GM18517 (cell line): ENCODE data around the gene RAB37.

Source experiments
- ATAC-seq: cut with Tn5 transposase; IDR thresholded peaks from one replicate; pipeline ENCODE4 v1.9.1; 2021; ENCODE audit warnings: mild to moderate bottlenecking, moderate library complexity; ENCODE audit not compliant: unreplicated experiment

The RAB37 gene

DNA sequence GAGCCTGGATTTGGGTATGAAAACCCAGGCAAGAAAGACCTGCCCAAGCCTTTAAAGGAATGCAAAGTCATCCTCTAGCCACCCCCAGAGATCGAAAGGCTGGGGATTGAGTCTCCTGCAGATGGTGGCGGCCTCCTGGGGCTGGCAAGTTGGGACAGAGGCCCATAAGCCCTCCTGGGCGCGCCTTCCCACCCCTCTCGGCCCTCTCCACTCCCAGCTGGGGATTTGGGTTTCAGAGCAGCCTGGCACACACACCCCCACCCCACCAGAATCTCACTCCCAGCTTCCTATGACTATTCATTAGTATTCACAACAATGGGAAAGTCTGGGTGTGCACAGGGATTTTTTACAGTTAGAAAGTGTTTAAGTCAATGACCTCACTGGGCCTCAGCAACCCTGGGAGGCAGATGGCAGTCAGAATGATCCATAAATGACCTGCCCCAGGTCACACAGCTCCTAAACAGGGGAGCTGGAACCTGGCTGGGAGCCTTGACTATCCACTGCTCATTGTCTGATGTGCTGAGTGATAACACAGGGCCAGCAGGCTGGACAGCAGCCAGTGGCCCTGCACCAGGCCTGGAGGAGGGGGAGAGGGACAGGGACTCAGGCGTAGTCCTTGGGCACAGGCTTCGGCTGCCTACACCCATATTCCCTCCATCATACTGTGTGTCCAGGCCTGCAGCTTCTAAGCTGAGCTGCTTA, 23.5 kb downstream of the RAB37 start:
- no peak for ATAC-seq

DNA sequence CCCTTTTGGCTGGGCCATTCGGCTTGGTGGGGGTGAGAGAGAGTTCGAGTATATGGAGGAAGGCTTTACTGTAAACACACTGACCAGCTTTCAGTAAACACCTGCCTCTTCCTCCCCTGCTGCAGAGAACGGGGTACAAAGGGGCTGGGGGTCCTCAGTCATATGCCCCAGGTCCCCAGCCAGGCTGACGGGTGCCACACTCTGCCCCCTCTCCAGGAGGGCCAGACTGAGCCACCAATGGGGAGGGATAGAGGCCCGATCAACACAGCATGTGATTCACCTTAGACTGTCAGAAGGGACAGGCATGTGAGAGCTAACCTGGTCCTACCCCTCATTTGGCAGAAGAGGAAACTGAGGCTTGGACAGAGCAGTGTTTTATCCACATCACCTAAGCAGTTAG, 24.4 kb downstream of the RAB37 start:
- no peak for ATAC-seq

DNA sequence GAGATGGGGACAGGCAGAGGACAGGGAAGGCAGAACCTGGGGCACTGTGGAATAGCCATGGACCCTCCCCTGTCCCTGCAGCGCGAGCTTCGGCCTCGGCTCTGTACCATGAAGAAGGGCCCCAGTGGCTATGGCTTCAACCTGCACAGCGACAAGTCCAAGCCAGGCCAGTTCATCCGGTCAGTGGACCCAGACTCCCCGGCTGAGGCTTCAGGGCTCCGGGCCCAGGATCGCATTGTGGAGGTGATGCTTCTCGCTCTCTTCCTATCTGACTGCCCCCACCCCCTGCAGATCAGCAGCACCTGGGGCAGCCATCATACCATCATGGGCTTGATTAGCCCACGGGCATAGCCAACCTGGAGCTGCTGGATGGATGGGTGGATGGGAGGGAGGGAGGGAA, 24.9 kb downstream of the RAB37 start:
- no peak for ATAC-seq

DNA sequence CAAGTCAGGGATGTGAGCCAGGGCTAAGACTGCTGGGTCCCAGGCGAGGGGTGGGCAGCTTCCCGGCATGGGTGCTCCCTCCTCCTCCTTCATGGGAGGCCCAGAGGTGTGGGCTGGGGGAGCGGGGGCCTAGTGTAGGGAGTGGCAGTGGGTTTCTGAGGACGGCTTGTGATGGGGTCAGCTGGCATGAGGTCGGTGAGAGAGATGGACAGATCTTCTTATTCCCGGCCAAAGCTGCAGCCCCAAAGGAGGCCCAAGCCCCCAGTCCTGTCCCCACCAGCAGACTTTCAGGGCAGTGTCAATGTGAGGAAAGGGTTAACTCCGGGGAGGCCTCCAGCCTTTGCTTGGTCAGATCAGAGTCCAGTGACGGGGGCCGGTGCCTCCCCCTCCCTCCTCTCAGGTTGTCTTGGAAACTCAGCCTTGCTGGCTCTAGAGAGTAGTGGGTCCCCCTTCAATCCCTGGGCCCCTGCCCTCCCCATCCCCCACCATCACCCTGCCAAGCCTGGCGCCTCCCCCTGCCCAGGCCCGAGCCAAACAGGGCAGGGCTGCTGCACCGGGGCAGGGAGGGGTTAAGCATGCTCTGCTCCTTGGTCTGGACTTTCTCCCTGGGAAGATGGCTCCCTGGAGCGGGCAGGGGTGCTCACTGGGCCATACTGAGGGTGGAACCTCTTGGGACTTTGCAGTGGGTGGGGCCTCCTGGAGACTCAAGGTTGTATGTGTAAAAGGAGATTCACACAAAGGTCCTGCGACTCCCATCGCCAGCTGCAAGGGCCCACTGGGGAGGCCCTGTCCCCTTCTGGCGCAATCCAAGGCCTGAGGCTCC, 26.7 kb downstream of the RAB37 start:
- ATAC-seq: no peak

DNA sequence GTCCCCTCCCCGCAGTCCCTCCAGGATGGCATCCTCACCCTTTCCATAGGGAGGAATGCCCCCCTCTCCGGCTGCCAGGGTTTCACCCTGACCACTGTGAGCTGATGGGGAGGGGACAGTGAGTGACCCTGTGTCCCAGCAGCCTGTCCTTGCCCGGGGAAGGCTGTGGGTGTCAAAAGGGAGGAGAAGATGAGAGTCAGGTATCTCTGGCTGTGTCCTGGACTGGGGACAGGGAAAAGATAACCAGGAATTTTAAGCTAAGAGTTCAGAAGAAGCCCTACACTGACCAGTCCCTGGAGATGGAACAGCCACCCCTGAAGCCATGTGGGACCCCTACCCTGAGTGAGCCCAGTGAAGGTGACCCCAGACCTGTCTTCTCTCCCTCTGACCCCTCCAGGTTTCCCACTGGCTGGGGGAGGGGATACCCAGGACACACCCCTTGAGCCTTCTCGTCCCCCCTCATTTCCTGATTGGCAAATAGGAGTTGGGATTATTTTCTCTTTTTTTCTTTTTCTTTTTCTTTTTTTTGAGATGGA, 27.8 kb downstream of the RAB37 start:
- ATAC-seq: no peak

DNA sequence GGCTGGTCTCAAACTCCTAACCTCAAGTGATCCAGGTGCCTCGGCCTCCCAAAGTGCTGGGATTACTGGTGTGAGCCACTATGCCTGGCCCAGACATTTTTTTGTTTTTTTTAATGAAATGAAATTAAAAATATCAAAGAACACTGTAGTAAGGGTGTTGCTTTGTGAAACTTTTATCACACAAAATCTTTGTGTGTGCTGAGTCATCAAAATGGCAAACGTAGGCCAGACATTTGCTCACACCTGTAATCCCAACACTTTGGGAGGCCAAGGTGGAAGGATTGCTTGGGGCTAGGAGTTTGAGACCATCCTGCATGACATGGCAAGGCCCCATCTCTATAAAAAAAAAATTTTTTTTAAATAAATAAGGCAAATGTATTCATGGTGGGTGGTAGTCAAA, 29.4 kb downstream of the RAB37 start:
- no peak for ATAC-seq

DNA sequence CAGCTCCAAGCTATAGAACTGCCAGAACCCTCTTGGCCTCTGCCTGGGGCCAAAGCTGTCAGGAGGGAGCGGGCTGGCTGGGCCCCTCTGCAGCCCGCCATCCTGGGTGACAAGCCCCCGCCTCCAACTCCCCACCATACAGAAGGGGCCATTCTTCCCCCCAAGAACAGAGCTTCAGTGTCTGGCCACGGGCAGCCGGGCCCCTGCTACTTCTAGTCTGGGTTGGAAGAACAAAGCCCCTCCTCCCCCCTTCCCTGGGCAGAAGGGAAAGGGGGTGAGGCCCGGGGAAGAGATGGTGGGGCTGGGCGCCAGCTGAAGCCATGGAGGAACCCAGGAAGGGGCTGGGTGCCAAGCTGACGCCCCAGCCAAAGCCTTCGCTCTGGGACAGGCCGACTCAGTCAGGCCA, 30.1 kb downstream of the RAB37 start:
- no peak for ATAC-seq

DNA sequence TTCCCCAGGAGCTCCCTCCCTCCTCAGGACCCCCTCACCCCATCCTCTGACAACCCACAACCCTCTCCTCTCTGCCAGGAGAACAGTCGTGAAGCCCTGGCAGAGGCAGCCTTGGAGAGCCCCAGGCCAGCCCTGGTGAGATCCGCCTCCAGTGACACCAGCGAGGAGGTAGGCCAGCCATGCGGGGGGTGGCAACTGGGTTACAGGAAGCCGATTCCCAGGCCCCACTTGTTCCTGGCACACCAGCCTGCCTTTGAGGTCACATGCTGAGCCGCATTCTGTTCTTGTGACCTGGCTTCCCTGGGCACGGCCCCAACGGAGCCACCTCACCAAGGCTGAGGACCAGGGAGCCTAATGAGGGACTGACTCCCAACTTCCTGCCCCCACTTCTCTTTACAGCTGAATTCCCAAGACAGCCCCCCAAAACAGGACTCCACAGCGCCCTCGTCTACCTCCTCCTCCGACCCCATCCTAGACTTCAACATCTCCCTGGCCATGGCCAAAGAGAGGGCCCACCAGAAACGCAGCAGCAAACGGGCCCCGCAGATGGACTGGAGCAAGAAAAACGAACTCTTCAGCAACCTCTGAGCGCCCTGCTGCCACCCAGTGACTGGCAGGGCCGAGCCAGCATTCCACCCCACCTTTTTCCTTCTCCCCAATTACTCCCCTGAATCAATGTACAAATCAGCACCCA, 31.2 kb downstream of the RAB37 start:
- no peak for ATAC-seq

DNA sequence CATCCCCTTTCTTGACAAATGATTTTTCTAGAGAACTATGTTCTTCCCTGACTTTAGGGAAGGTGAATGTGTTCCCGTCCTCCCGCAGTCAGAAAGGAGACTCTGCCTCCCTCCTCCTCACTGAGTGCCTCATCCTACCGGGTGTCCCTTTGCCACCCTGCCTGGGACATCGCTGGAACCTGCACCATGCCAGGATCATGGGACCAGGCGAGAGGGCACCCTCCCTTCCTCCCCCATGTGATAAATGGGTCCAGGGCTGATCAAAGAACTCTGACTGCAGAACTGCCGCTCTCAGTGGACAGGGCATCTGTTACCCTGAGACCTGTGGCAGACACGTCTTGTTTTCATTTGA, 31.7 kb downstream of the RAB37 start:
- no peak for ATAC-seq

DNA sequence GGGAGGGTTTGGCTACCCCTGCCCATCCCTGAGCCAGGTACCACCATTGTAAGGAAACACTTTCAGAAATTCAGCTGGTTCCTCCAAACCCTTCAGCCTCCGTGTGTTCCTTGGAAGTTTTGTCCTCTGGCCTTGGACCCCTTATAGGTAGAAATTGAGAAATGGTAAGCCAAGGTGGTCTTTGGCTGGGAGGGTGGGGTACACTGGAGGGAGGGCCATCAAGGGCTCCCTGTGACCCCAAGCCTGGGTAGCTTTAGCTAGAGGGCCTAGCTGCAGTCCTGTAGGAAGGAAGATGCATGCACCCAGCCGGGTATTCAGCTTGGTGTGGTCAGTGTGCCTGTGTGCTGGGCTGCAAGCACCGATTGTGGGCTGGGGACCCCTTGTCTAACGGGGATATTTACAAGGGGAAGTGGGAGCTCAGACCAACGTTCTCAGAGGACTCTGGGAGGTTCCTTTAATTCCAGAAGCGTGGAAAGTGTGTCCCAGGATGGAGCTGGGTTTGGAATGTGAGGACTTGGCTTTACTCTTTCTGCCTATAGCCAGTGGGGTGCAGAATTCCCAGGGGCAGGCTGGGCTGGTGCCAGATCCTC, 32.3 kb downstream of the RAB37 start:
- ATAC-seq: no peak

DNA sequence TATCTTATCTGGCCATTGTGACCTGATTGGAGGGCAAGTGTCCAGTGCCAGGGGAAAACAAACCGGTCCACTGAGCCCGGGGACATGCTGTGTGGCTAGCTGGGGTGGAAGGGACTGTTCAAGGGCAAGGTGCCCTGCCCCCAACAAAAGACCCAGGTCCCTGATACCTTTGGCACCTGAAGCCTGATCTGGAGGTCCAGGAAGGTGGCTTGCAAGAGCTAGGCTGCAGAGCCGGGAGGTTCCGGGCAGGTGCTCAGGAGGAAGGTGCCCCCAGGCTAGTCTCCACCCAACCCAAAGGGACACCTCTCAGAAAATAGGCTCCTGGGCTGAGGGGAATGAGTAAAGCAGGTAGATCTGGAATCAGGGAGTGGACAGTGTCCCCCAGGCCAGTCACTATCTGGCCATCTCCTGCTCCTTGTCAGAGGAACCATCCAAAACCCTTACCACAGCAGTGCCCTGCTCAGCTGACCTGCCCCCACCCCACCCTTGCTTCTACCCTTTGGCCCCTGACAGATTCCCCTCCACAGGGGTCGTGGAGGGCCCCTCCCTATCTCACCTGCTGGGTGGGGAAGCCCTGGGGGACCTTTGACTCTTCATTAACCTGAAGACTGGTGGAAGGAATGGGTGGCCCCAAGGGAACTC, 32.9 kb downstream of the RAB37 start:
- ATAC-seq: no peak

DNA sequence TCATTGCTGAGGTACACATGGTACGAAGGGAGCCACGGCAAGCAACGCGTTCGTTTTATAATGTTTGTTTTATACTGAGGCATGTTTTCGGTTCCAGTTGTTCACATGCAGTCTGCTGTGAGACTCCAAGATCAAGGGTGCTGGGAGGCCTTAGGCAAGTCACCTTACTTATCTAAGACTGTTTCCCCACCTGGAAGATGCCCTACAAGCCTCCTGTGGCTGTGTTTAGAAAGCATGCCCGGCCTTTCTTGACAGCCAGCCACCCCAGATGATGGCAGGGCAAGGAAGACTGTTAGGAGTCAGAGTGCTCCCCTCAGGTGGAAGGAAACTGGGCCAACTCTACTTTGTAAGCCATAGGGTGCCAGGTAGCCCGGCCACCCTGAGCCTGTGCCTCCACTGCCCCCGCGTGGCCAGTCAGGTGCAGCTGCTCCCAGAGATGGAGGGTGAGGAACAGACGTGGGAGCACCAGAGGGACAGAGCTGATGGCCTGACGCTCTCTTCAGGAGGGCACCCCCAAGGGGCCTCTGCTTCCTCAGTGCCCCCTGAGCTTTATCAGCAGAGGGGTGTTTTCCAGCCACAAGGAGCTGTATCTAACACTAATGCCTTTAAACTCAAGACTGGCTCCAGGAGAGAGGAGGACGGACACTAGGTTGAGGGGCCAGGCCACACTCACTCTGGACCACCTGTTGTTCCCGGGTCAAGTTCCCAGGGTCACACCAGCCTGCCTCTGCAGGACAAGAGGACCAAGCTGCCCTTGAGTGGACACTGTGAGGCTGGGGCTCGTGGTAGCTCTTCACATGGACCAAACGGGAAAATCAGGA, 33.7 kb downstream of the RAB37 start:
- ATAC-seq: no peak

DNA sequence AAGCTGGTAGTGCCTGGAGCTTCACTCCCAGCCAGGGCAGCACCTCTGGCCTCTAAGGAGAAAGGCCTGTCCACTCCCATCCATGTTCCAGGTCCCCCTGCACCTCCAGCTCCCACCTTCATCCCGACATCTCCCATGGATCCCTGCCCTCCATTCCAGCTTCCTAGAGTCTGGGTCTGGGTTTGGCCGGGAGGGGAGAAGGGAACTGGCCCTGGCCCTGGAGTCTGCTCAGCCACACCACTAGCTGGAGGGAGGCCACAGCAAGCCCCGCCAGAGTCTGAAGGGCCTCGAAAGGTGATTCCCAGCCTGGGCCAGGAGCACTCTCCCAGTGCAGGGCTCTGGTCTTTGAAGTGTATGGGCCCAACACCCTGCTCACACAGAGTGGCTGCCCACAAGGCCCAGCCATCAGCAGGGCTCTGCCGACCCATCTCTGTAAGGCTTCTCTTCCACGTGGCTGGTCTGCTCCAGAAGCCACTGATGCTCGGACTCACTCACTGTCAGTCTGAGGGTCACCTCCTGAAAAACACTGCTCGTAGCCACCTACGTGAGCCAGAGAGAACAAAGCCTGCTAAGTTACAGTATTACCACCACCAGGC, 34.4 kb downstream of the RAB37 start:
- ATAC-seq: no peak

DNA sequence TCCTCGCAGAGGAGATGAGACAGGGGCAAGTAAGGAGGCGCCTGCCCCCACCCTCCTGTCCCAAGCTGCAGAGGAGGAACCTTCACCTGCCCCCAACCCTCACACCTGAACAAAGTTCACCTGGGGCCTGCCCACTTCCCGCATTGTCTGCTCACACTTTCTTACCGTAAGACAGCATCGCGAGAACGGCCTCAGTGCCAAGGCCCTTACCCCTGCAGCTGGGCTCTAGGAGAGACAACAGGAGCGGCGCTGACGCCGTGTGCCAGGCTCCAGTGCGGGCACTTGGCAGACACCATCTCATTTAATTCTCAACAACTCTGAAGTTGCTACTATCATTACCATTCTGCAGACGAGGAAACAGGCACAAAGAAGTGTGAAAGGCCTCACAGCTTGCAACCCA, 35.0 kb downstream of the RAB37 start:
- no peak for ATAC-seq

DNA sequence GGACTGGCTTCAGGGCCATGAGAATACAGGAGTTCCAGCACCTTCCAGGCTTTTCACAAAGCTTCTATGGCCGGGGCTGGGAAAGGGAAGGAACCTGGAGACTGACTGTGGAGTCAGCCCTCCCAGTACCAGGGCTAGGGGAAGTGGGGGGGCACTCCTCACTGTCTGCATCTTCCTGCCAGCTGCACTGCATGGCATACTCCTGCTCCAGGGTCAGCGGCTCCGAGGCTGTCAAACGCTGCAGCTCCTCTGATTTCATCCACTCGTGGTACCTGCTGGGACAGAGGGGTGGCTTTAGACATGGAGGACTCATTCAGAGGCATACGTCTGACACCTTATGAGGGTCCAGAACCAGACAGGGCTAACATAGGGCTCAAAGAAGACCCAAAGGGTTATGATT, 36.4 kb downstream of the RAB37 start:
- ATAC-seq: no peak

DNA sequence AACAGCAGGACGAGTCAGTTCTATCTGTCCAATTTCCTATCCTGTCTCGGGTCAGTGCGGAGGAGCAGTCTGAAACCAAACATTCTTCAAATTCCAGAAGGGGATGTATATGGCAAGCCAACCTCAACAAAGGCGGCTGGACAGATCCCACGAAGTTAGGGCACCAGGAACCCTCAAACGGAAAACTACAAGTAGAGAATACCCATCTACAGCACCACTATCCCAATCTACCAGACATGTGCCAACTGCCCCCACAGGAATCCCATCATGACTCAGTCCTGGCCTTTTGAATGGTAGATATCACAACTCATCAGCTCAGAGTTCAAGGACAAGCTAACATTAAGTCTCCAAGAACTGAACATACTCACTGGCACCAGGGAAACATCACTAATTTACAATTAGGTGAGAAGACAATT, 36.8 kb downstream of the RAB37 start:
- ATAC-seq: no peak

DNA sequence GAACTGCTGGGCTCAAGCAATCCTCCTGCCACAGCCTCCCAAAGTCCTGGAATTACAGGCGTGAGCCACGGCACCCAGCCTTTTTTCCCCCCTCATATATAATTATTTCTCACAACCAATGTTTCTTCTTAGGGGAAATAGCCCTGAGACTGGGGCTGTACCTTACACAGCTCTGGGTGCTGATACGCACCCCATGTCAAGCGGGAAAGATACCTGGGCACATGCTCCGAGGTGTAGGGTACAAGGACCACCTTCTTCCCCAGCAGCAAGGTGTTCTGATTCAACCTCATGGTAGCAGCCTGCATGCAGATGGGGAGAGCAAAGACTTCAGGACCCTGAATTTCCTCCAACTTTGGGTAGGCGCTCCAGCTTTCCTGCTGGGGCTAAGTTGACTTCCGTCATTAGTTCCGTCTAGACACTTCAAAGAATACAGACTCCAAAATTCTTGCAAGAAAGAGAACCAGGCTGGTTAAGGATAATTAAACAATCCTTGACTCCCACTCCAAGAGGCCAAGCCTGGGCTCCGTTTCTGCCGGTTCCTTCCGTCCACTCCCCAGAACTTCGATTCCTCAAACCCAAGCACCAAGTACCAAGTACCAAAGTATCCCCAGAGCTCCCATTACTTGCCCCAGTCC, 38.5 kb downstream of the RAB37 start:
- ATAC-seq: no peak

DNA sequence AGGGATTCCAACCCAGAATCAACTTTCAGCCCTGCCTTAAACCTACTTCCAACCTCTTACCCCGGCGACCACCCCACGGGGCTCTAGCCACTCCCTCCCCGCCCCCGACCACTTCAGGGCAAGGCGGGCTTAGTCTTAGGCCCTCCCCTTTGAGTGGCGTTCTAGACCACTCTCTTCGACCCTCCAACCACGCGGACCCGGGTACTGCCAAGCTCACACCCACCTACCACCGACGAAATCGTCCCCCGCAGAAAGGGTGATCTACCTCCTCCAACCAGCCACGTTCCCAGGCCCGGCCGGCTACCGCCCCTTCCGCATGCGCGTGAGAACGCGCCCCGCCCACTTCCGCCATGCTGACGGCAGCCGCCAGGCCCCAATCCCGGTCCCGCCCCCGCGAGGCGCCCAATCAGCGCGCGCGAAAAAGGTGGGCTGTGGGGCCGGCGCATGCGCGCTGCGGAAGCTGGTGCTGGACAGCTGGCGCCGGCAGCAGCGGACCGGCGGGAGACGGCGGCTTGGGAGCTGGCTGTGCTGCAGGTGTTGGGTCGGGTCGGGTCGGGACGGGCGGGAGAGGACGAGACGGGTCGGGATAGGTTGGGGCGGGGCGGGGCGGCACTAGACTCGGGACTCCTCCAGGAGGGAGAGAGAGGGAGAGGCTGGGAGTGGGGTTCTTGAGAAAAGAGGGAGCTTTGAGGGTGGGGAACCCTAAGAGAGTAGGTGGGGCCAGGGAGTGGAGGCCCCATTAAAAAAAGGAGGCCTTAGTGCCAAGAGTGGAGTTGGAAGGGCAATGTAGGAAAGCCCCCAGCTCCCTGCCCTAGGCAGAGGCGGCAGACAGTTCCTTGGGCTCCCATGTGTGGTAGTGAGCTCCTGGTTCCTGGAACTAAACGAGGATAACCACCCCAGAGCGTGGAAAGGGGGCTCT, 39.2 kb downstream of the RAB37 start, which contains the start of gene NAT9:
TSS of gene NAT9 (minus strand) at position 302 of the 919 bp plus-strand sequence. CDS start 647 bp downstream, outside the sequence.
- ATAC-seq: peak; percentile 54
